ENCODE data around the gene CDH4. TPM values are rescaled to one million over a fixed set of nuclear protein-coding genes. Genes with fewer than 3 reads are reported as not detected.

The CDH4 gene
- total and polyA plus RNA-seq, 2 of the 4 experiments (the other 2 are of a cell fraction) = 1.6 to 3.5 TPM

- Histone ChIP-seq H4K20me1 (ENCODE audit: insufficient read depth, low read length) (no peaks in the 10 kb centered on the region), H2BK5ac (ENCODE audit: low read depth, low read length, poor library complexity, severe bottlenecking) (no peak overlapping the region), H3K14ac (replicated peaks; ENCODE audit: low read depth, low read length) (no peak overlapping the region), H3K9ac (ENCODE audit: low read depth, low read length) (no peak overlapping the region), H3K4me2 (ENCODE audit: low read depth, low read length) (no peak overlapping the region), H3K4ac (ENCODE audit: low read depth, low read length) (no peak overlapping the region), H2BK120ac (ENCODE audit: low read depth, low read length) (no peak overlapping the region), H3K23ac (ENCODE audit: low read depth, low read length) (no peak overlapping the region), H3K27ac (ENCODE audit: insufficient read depth, low read length) (no peak overlapping the region), H2BK20ac (ENCODE audit: low read depth, low read length) (no peak overlapping the region), H3K4me3 (ENCODE audit: insufficient read depth, low read depth, low read length) (no peak overlapping the region), H3K79me1 (ENCODE audit: low read depth in 1 of 2, low read length in 2 of 2) (peaks cover 2 to 5% of the 10 kb centered on the region in 2 experiments; a peak in 3 of 4 replicates), H3K9me1 (ENCODE audit: insufficient read depth, low read length) (peaks cover 7% of the 10 kb centered on the region; the same call in 1 of the 2 replicates), H3K56ac (ENCODE audit: extremely low read depth, insufficient read depth, low read length) (no peak overlapping the region), H3K9me3 (ENCODE audit: control insufficient read depth, insufficient read depth, low read length) (no peaks in the 10 kb centered on the region), H3K18ac (ENCODE audit: low read depth, low read length) (no peak overlapping the region), H3K36me3 (ENCODE audit: control insufficient read depth, insufficient read depth, low read length) (no peaks in the 10 kb centered on the region), H2AK9ac (replicated peaks; ENCODE audit: low read depth, low read length, poor library complexity) (no peak overlapping the region), H4K91ac (ENCODE audit: insufficient read depth, low read depth, low read length) (no peak overlapping the region), H2AFZ (replicated peaks; ENCODE audit: low read length, poor library complexity) (no peak overlapping the region), H3K4me1 (ENCODE audit: control insufficient read depth, insufficient read depth, low read length) (no peaks in the 10 kb centered on the region), H3K27me3 (ENCODE audit: control insufficient read depth, insufficient read depth, low read length) (no peaks in the 10 kb centered on the region), H2AK5ac (ENCODE audit: low read depth, low read length) (no peak overlapping the region), H2BK15ac (ENCODE audit: low read depth, low read length) (no peak overlapping the region), H4K8ac (ENCODE audit: low read depth in 2 of 2, low read length in 2 of 2) (no peak overlapping the region), H4K5ac (ENCODE audit: low read depth, low read length) (no peak overlapping the region)
- BruUV-seq (replicated peaks) = no TSS peak
- no CpG with 5 or more reads among the region's 12 CpGs for whole genome bisulfite sequencing, 2 experiments (ENCODE audit: extremely low coverage in 2 of 2, insufficient read length in 1 of 2)
- dilution Hi-C loops (cut with HindIII; ENCODE audit: low sequenced_read_pairs, unreplicated experiment) (no loop called here), in situ Hi-C loops (cut with MboI; ENCODE audit: low sequenced_read_pairs) (no loop called here), intact Hi-C loops (cut with micrococcal nuclease) (no loop called here)
- TF ChIP-seq RFX5 (IDR thresholded peaks at IDR 0.05; ENCODE audit: low read depth, low read length) (no peak), MXI1 (IDR thresholded peaks at IDR 0.05; ENCODE audit: borderline replicate concordance, low read depth, low read length) (no peak), SMC3 (IDR thresholded peaks at IDR 0.05; ENCODE audit: low read depth, low read length) (no peak), CTCF (conservative IDR thresholded peaks at IDR 0.05; ENCODE audit: low read depth, low read length) (no peak), FOS (IDR thresholded peaks at IDR 0.05; ENCODE audit: low read depth, low read length) (no peak), RCOR1 (IDR thresholded peaks at IDR 0.05; ENCODE audit: insufficient replicate concordance, low read length) (no peak), NFE2L2 (IDR thresholded peaks at IDR 0.05; ENCODE audit: low read depth, low read length) (no peak), MAFK (IDR thresholded peaks at IDR 0.05; ENCODE audit: low read depth, low read length) (no peak), BHLHE40 (IDR thresholded peaks at IDR 0.05; ENCODE audit: low read depth, low read length) (no peak), CHD1 (IDR thresholded peaks at IDR 0.05; ENCODE audit: low read depth, low read length) (no peak), RAD21 (IDR thresholded peaks at IDR 0.05; ENCODE audit: low read length) (no peak), MAZ (IDR thresholded peaks at IDR 0.05; ENCODE audit: borderline replicate concordance, low read depth, low read length) (no peak), CEBPB (IDR thresholded peaks at IDR 0.05; ENCODE audit: low read depth, low read length) (no peak), POLR2A (IDR thresholded peaks at IDR 0.05; ENCODE audit: low read depth, low read length) (no peak), USF2 (IDR thresholded peaks at IDR 0.05; ENCODE audit: low read depth, low read length) (no peak)
- TF ChIP-seq, protein P1, sequence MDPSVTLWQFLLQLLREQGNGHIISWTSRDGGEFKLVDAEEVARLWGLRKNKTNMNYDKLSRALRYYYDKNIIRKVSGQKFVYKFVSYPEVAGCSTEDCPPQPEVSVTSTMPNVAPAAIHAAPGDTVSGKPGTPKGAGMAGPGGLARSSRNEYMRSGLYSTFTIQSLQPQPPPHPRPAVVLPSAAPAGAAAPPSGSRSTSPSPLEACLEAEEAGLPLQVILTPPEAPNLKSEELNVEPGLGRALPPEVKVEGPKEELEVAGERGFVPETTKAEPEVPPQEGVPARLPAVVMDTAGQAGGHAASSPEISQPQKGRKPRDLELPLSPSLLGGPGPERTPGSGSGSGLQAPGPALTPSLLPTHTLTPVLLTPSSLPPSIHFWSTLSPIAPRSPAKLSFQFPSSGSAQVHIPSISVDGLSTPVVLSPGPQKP (IDR thresholded peaks at IDR 0.05; ENCODE audit: borderline replicate concordance, low read depth, low read length) = no peak
- no peak for DNase-seq
- ChIA-PET POLR2A (ENCODE audit: unreplicated experiment) (no interaction called here), CTCF (no interaction called here)
- no peak for ATAC-seq (ENCODE audit: low read depth)
Observed at GRCh38 chr20:61317966-61318530, 66.0 kb downstream of the CDH4 start.

Data from IMR-90 (cell line).